Measurements from ENCODE around the gene TMEM41A.

Gene TMEM41A

DNA sequence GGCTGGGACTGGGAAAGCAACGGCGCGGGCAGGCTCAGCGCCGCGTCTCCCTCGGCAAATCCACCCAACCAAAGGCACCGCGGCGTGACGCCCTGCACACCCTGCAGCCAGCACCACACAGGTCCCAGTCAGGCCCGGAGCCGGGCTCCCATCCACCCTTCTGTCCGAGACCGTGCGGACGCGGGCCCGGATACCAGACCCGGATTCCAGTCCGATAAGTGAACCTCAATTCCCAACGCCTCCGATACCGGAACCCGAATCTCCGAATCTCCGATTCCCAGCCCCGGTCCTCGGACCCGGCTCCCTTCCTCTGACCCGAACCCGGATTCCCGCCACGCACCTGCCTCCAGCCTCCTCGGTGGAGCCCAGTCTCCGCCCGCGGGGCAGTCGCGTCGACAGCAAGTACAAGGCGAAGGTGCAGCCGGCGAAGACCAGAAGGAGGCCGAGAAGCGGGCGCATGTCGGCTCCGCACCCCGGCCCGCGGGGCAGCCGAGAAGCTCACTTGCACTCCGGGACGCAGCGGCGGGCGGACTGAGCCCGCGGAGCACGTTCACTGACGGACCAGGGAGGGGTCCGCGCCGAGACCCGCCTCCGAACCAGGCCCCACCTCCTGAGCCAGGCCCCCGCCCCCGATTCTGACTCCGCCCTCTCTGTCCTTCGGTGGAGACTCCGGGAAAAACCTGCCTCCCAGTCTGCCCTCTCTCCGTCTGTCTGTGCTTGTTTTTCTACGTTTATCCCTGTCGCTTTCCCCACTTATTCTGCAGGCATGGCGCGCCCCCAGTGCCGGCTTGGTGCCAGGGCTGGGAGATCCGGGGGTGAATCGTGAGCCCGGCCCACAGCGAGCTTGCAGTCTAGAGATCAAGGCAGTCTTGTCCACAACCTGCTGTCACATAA, at the start of gene TMEM41A:
TSS of gene TMEM41A (minus strand) at position 533 of the 894 bp plus-strand sequence. CDS start at position 459, 74 bp downstream.
- DNase-seq = peak; percentile 71

DNA sequence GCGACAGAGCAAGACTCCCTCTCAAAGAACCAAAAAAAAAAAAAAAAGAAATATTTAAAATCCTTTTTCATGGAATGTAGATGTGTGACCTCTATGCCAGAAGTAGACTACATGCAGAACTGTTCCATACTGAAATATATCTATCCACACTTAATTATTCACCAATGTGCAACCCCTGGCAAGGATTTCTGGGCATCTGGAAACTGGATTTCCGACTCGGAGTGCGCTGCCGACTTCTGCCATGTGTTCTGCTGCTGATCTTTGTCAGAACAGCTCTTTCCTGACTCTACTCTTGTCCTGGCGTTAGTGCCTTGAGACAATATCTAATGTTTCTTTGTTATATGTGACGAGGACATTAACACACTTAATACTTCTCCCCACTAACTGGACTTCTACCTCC, 41.9 kb upstream of the TMEM41A start:
- DNase-seq = no peak

DNA sequence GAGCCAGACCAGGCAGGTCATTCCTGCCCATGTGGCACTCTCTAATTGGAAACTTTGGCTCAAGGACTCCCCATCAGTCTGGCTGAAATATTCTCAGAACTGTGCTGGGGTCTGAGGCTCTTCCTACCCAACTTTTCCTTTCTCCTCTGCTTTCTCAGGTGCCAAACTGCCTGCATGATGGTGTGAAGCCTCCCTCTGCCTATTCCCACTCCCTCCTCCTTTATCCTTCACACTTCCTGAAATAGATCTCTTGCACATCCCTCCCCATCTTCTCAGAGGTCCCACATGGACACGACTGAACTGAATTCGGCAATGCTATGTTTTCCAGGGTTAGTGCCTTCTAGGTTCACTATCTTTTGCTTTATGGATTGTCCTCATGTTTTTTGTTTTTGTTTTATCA, 41.1 kb upstream of the TMEM41A start:
- no peak for DNase-seq

DNA sequence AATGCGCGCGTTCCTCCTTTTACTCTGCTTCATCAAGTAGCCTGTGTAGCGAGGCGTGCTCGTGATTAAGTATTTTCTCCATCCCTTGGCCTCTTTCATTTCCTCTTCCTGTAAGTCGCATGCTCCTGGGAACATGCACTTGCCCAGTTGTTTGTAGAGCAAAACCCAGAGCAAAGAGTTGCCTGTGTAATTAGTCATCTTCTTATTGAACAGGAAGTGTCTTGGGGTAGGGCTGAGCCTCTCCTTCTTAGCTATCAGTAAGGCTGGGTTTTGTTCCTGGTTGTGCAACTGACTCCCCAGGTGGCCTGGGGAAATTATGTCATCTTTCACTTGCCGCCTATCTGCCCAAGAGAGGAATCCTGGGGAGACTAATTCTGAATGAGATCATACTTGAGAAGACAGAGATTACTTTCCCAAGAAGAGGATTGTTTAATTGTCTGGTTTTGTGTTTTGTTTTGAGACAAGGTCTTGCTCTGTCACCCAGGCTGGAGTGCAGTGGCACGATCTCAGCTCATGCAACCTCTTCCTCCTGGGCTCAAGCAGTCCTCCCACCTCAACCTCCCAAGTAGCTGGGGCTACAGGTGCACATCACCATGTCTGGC, 38.6 kb upstream of the TMEM41A start:
- peak; percentile 91 for DNase-seq

DNA sequence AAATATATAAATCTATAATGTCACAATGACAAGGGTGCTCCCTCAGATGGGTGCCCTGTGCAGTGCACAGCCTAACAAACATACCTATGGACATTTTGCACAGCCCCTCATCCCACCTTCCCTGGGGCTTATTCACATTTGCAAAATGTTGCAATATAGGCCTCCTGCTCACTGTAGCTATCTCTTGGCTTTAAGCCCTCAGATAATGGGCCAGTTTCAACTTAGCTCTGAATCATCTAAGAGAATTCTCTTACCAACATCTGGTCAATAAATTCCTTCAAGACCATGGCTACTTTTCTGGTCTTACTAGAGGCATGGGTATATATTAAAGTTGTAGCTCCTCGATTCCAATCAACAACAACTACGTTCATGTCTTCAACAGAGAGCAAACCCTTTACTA, 35.7 kb upstream of the TMEM41A start:
- no peak for DNase-seq

DNA sequence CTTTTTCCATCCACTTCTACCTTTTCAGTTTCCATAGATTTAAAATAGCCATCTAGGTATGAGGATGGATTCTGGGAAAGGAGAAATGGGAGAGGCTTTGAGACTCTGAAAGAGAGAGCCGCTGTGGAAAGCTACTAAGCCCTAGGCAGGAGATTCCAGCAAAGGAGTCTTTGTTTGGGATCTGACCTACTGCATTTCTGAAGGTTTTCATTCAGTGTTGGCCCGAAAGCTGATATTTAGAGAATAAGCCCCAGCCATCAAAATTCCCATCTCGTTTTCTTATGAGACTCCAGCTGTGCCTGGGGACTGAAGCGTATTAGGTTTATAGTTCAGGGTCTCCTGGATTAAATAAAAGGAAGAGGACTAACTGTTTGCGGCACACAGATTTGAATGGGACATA, 34.1 kb upstream of the TMEM41A start:
- DNase-seq = no peak

DNA sequence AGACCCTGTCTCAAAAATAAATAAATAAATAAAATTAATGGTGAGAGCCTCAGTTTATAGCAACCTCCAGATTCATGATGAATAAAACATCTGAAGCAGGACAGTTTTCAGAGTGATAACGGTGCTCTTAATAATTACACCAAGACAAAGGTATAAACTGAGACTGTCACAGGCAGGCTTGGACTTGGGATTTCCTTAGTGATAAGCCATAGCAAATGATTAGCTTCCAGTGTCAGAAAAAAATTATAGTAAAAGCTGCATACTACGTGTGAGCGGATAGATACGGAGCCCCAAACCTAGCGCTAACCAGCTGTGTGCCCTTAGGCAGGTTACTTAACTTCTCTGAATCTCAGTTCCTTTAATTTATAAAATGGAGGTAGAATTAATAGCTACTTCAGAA, 32.0 kb upstream of the TMEM41A start:
- no peak for DNase-seq

DNA sequence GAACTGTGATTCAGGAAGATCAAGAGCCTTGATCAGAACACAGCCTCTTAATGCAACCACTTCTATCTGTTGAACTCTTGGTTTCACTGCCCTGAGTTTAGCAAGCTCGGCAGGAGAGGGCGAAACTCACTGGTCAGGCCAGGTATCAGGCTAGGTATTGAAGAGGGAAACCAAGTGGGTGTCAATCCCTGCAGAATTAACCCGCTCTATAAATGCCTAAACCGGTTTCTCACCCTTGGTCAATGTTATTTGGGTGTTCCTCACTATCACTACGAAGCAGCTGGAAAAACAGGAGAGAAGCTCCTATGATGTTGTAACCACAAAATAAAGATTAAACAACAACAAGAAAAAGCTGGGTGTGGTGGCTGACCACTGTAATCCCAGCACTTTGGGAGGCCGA, 29.7 kb upstream of the TMEM41A start:
- DNase-seq = no peak

DNA sequence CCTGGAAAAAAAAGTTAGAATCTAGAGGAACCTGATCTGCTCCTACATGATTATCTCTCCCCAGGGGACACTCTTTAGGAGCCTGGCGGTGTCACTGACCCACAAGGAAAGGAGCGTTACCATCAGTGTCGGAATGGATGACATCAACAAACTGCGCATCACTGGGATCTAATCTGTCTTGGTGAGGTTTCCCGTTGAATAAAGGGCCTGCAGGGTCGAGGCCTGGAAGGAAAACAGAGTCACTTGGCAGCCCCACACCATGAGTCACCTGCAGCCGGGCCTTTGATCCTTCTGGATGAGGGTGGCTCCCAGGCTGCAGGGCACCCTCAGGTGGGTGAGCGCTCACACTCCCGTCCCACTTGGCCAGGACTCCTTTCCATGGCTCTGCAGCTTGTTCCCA, 28.5 kb upstream of the TMEM41A start:
- DNase-seq = no peak

DNA sequence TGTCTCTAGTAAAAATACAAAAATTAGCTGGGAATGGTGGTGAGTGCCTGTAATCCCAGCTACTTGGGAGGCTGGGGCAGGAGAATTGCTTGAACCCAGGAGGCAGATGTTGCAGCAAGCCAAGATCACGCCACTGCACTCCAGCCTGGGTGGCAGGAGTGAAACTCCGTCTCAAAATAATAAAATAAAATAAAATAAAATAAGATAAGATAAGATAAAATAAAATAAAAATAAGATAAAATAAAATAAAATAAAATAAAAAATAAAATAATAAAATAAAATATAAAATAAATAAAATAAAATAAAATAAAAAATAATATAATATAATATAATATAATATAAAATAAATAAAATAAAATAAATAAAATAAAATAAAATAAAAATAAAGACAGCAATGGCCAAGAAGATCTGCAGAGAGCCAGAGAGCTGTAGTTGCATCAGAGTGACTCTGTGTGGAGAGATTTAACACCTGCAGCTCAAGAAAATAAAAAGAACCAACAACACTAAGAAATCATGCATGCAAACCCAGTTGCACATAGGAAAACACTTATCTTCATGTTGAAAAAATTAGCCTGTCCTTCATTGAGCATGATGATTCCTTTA, 27.6 kb upstream of the TMEM41A start:
- no peak for DNase-seq

DNA sequence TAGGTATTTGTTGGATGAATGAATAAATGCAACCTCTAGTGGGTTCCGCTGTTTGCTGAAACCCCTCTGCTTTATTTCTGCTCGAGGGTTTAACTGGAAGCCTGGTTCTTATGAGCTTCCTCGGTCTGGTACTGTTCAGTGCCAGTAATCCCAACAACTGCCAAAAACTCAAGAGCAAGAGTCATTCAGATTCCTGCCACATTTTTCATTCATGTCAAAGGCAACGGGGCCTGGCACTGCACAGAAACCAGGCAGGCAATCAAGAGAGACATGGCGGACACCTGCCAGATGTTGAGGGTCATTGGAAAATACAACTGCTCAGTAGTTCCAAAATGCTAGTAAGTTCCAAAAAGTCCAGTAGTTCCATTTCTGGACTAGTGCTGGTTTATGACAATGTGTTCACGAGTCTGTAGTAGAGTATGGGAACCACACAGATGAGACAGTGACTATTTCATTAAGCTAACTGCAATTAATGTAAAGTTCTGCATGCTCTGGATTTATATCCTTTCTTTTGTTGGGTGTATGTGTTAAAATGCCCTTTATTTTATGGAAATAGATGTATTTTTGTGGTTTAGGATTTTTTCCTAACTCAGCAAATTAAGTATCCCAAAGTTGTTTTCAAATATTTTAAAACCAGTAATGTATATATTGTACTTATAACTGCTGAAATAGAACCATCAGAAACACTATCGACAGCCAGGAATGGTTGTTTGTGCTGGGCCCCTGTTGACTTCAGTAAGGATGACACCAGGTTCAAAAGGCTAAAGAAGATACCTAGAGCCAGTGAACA, 22.7 kb upstream of the TMEM41A start:
- DNase-seq = no peak

DNA sequence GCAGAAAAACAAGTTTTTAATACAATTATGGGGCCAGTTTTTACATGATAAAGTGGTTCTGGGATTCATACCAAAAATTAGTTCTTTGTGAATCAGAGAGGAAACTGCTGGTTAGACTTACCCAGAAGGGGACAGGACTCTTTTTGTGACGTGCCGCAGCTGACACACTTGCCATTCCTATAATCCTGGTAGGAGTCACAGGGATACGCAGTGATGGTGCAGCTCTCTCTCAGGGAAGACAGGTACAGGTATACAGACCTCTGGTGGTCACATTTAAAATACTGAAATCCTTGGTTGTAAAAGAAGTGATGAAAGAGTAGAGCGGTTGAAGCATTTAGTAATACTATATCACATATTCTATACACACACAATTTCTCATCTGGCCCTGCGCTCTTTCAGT, 20.2 kb upstream of the TMEM41A start:
- no peak for DNase-seq

DNA sequence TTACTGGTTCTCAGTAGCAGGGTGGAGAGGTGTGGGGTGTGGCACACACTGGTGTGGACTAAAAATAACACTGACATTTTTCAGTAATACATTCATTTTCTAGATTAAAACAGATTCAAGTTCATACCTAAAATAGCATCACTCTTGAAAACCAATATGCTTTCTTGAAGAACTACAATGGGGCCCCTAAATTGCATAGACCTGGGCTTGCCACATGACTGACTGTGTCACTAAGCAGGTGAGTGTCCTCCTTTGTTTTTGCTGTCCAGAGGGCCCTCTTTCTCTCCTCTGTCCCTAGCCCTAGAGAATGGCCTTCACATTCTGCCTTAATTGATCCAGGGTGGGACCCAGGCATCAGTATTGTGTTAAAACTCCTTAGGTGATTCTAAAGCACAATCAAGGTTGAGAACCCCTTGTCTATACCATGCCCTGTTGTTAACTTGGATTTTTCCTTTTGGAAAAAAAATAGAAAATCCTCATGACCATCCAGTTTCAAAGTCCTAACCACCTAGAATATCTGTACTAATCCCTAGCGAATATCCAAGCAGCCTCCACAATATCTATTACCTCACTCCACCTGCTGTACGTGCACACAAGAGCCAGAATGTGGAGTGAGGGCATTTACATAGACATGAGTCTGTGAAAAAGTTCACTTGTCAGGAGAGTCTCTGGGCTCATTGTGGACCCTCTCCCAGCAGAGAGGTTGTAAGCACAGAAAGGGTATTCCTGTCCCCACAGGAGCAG, 18.7 kb upstream of the TMEM41A start:
- no peak for DNase-seq

DNA sequence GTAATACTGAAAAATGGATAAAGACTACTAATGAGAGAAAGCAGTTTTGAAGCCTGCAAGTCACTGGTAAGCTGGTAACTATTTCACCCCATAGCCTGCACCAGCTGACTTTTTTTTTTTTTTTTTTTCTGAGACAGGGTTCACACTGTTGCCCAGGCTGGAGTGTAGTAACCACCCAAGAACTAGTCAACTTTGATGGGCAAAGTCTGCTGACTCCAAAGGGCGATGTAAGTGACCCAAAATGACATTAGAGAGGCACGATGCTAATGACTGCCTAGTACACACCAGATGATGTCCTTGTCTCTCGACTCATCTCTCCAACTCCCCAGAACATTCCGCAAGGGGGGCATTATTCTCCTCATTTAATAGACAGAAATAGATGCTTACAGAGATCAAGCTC, 12.9 kb upstream of the TMEM41A start:
- no peak for DNase-seq

DNA sequence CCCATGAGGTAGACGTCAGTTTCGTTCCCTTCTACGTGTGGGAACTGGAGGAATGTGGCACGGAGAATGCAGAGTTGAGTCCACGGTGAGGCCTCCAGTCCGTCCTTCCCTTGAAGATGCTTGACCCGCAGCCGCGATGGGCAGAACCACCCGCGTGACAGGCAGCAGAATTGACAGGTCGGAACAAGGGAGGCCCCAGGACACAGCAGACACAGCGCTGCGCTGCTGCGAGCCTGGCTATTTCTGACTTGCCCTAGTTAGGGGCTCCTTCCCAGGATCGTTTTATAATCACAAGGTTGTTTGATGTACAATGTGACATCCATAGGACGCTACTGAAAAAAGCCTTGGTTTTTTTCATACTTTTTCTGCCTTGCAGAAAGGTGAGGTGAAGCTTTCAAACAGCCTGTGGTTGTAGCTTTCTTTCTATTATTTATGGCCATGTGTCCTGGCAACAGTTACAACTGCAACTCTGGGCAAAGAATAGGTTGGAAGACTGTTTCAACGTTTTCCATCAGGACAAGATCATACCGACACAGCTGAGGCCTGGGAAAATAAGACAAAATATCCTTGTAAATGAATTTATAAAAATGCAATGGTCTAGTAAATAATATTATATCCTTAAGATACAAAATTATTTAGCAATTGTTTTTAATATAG, 9.6 kb upstream of the TMEM41A start:
- no peak for DNase-seq

DNA sequence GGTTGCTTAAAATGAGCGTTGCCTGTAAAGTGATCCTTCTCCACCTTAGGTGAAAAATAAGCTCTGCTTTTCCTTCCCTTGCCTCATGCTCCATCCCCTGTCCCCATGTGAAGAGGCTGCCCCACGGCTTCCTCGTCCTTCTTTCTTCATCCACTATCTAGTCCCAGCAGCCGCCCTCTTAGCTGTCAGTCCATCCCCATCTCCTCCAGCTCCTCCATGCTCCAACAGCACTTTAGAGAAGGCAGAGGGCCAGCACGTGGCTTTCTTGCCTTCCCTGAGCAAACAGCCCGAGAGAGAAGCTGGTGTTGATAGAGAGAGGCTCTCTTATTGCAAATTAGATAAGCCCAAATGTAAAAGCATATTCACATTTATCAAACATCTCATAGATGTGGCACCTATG, 9.0 kb upstream of the TMEM41A start:
- DNase-seq = no peak

DNA sequence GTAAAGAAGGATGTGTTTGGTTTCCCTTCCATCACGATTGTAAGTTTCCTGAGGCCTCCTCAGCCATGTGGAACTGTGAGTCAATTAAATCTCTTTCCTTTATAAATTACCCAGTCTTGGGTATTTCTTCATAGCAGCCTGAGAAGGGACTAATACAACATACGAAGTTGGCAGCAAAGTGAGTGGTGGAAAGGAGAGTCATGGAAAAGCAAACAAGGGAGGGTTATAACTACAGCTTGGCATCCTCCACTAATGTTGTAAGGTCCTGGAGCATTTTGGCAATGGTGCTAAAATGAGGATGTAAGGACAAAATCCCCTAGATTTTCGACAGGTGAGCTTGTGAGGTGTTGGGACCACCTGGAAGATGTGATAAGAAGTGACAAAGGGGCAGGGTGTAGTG, 5.8 kb upstream of the TMEM41A start:
- DNase-seq = no peak

DNA sequence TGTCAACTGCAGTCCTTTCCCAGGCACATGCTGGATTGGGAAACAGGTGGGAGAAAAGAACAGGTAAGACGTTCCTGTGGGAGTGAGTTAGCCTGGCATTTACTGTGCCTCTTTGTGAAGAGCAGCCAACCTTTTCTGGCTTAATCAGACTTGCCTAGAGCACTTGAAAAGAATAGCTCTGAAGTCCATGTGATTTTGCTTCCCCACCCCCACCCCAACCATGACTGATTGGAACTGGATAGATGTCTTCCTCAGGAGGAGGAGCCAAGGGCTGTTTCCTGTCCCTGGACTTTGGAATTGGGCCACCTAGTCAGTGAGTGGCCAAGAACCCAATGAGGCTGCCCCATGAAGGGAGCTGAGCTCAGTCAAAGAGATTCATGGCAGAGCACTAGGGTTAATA, 4.7 kb upstream of the TMEM41A start:
- no peak for DNase-seq

DNA sequence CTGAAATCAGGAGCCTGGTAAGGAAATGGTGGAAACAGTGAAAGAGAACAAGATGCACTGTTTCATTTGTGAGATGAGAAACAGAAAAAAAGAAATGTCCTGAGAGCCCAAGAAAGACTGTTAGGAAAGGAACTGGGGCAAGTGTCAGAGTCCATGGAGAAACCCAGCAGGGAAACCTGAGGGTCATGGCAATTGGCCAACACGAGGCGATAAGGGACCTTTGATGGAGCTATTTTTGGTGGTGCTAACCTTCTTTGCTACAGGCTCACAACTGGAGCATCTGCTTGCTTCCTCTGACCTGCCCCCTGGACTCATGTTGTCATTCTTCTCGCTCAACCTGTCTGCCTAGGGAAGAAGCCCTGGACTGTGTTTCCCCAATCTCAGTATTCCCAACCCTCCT, 4.2 kb upstream of the TMEM41A start:
- no peak for DNase-seq

DNA sequence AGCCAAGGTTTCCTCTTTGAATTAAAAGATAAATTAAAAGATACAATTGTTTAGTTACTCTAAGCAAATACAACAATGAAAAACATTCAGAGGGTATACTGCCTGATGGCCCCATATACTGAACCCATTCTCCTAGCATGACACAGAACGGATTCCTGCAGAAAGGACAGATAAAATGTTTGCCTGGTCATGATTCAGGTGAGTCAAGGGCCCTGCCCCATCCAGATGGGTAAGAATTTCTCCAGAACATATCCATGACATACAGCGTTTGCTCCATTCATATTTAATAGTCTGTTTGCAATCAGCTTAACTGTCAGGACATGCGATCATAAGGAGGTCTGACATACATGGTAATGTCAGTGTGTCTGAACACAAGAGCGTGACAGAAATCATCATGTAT, 8.6 kb downstream of the TMEM41A start:
- no peak for DNase-seq

DNA sequence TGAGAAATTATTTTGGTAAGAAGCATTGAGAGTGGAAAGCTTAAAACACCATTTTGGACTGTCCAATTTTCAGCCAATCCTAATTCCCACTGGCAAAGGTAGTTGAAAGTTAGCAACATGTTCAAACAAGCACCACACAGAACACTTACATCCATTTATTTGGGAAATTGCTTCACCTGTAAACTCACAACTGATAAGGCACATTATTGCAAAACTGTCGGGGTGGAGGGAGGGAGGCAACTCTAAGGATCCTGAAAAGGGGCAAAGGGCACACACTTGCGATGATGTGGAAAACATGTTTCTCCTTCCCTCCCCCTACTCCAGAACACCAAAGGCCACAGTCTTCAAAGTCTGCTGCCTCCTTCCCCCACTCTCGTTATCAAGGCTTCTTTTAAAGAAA, 9.4 kb downstream of the TMEM41A start:
- no peak for DNase-seq

DNA sequence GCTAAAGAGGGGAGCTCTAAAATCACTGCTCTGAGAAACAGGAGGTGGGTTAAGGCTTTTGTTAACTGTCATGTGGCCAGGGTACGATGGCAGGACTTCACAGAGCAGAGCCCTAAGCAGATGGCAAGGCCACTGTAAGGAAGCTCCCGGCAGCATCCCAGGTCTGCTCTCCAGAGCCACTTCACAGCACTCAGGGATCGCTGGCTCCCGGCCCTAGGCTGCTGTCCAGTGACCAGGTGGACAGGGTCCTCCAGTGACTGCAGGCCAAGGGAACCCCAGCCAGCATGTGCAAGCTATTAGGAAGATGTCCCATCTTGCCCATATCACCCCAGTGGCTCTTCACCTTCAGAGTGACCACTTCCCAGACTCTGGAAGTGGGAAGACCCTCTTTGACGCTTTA, 10.4 kb downstream of the TMEM41A start:
- DNase-seq = no peak

Data from GF-D8 (cell line).